A673 (cell line): ENCODE results near the gene CNIH2. TPM values are rescaled to one million over a fixed set of nuclear protein-coding genes. Genes with fewer than 3 reads are reported as not detected.
A peak's percentile ranks its signal among the peaks of the same experiment; 100 is the strongest.
"Not testable (repeated sequence)": the region's sequence is repeated elsewhere in the genome, so short reads cannot be mapped to it uniquely, and the experiment has no call there.

Experiments
- BruUV-seq: library from RNA; stranded (reverse); fragments of 400-500 nt; replicated peaks from 2 replicates; lab custom pipeline; 2021; lab: Mats Ljungman, UMichigan
- CTCF ChIA-PET: fragments of 300-600 bp; sonication (Branson Sonifier 250); formaldehyde crosslinking; loops from one replicate; lab custom pipeline; 2022; ENCODE audit warnings: antibody characterized with exemption; lab: Charles Lee
- POLR2A ChIA-PET: fragments of 300-600 bp; sonication (Branson Sonifier 250); formaldehyde crosslinking; loops from one replicate; lab custom pipeline; 2022; ENCODE audit warnings: antibody characterized with exemption; ENCODE audit not compliant: low non-redundant PET; lab: Charles Lee
- DNase-seq: peaks from one replicate; pipeline ENCODE4 v3.0.0-alpha.2; 2015; ENCODE audit warnings: low spot score
- H3K27ac ChIP-seq: fragments of 200-600 bp; sonication (generic); 2 replicates; pipeline ENCODE4 v1.5.1; 2016; ENCODE audit warnings: mixed run types, low read depth, mild to moderate bottlenecking, mixed read lengths, antibody characterized with exemption, low read length; ENCODE audit not compliant: poor library complexity, severe bottlenecking
- H3K27me3 ChIP-seq: fragments of 200-600 bp; sonication (generic); replicated peaks from 2 replicates; pipeline ENCODE4 v1.6.1; 2017; ENCODE audit warnings: mixed run types, low read depth, mild to moderate bottlenecking, mixed read lengths, antibody characterized with exemption, low read length; ENCODE audit not compliant: insufficient read depth, poor library complexity
- H3K36me3 ChIP-seq: fragments of 200-600 bp; sonication (generic); 2 replicates; pipeline ENCODE4 v1.6.1; 2016; ENCODE audit warnings: mixed run types, mild to moderate bottlenecking, mixed read lengths, antibody characterized with exemption, low read length; ENCODE audit not compliant: insufficient read depth, poor library complexity, severe bottlenecking
- H3K4me1 ChIP-seq: fragments of 200-600 bp; sonication (generic); 2 replicates; pipeline ENCODE4 v1.6.1; 2017; ENCODE audit warnings: mixed run types, mild to moderate bottlenecking, mixed read lengths, antibody characterized with exemption, low read length; ENCODE audit not compliant: insufficient read depth, poor library complexity, severe bottlenecking
- H3K4me3 ChIP-seq: fragments of 200-600 bp; sonication (generic); 2 replicates; pipeline ENCODE4 v1.5.1; 2016; ENCODE audit warnings: low read depth, mixed run types, mild to moderate bottlenecking, mixed read lengths, low read length; ENCODE audit not compliant: poor library complexity, severe bottlenecking
- H3K9me3 ChIP-seq: fragments of 200-600 bp; sonication (generic); 2 replicates; pipeline ENCODE4 v1.6.1; 2016; ENCODE audit warnings: mixed run types, low read depth, mild to moderate bottlenecking, mixed read lengths, antibody characterized with exemption, low read length; ENCODE audit not compliant: poor library complexity, severe bottlenecking
- EZH2 ChIP-seq: fragments of 200-600 bp; sonication (generic); IDR thresholded peaks from 2 replicates; pipeline ENCODE4 v1.6.1; 2017; ENCODE audit warnings: borderline replicate concordance, low read depth, mild to moderate bottlenecking, mixed read lengths, antibody characterized with exemption, low read length; ENCODE audit not compliant: poor library complexity, severe bottlenecking
- intact Hi-C: fragments of 100-400 bp; cut with micrococcal nuclease; formaldehyde crosslinking; loops from one replicate; pipeline ENCODE4 v1.10.0; 2022; ENCODE audit not compliant: unreplicated experiment
- total RNA-seq: library from RNA; stranded (reverse); gene quantifications from 2 replicates; pipeline ENCODE4 v1.2.3, GENCODE V29; 2021
- TF ChIP-seq, protein P1 (sequence below): fragments of 300-800, 200-600 bp; sonication (generic); conservative IDR thresholded peaks from 2 replicates; pipeline ENCODE4 v1.5.1; 2017; ENCODE audit warnings: low read depth, mild to moderate bottlenecking, antibody characterized with exemption, low read length, moderate library complexity, mixed read lengths

The CNIH2 gene
- total RNA-seq, 1 experiment from 2014 or later: 13.7 TPM

DNA sequence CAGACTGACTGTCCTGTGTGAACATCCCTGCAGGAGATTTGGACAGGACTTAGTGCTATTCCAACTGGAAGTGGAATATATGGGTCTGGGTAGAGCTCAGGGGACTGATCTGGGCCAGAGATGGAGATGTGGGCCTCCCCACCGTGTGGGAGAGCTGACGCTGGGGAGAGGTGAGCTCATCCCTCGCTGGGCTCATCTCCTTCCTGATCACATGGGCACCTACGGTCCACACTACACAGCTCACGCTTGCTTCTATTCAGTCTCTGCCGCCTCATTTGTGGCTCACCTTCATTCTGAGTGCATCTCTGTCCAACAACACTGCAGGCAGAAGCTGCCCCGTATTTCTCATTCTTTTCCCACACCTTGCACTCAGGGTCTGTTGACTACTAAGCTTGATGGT is 26.2 kb upstream of the CNIH2 start:
- peaks cover 3% of the 10 kb centered on the region for H3K4me1 ChIP-seq
- BruUV-seq: no TSS peak
- CTCF ChIA-PET: no interaction called here

DNA sequence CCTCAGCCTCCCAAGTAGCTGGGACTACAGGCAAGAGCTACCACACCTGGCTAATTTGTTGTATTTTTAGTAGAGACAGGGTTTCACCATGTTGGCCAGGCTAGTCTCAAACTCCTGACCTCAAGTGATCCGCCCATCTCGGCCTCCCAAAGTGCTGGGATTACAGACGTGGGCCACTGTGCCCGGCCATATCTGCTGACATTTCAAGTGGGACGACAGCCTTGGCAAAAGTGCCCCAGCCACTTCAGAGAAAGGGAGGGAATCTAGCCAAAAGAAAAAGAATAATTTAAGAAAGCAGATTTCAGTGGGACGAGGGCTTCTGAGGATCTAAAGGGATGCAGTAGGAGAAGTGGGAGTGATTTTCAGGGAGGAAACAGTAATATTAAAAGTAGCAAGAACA is 24.9 kb upstream of the CNIH2 start:
- DNase-seq, H3K9me3 ChIP-seq, BruUV-seq, H3K27ac ChIP-seq, H3K36me3 ChIP-seq, intact Hi-C loops, H3K27me3 ChIP-seq, H3K4me3 ChIP-seq, CTCF ChIA-PET, H3K4me1 ChIP-seq: not testable (repeated sequence)
- POLR2A ChIA-PET: interaction anchor here (0.6 kb wide), 1 partner anchor 40 kb away, joined by 17 read pairs; no protein-coding TSS in a partner anchor

More for the DNA sequence above, 26.2 kb upstream of the CNIH2 start:
- POLR2A ChIA-PET: no interaction called here
- no peaks in the 10 kb centered on the region for H3K9me3 ChIP-seq
- H3K4me3 ChIP-seq: no peak overlapping the region
- no peak for DNase-seq
- H3K36me3 ChIP-seq: peaks cover 3% of the 10 kb centered on the region
- no peak for TF ChIP-seq EZH2
- TF ChIP-seq, protein P1, sequence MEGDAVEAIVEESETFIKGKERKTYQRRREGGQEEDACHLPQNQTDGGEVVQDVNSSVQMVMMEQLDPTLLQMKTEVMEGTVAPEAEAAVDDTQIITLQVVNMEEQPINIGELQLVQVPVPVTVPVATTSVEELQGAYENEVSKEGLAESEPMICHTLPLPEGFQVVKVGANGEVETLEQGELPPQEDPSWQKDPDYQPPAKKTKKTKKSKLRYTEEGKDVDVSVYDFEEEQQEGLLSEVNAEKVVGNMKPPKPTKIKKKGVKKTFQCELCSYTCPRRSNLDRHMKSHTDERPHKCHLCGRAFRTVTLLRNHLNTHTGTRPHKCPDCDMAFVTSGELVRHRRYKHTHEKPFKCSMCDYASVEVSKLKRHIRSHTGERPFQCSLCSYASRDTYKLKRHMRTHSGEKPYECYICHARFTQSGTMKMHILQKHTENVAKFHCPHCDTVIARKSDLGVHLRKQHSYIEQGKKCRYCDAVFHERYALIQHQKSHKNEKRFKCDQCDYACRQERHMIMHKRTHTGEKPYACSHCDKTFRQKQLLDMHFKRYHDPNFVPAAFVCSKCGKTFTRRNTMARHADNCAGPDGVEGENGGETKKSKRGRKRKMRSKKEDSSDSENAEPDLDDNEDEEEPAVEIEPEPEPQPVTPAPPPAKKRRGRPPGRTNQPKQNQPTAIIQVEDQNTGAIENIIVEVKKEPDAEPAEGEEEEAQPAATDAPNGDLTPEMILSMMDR: no peak
- no peak overlapping the region for H3K27ac ChIP-seq
- intact Hi-C loops: no loop called here
- H3K27me3 ChIP-seq: no peaks in the 10 kb centered on the region

DNA sequence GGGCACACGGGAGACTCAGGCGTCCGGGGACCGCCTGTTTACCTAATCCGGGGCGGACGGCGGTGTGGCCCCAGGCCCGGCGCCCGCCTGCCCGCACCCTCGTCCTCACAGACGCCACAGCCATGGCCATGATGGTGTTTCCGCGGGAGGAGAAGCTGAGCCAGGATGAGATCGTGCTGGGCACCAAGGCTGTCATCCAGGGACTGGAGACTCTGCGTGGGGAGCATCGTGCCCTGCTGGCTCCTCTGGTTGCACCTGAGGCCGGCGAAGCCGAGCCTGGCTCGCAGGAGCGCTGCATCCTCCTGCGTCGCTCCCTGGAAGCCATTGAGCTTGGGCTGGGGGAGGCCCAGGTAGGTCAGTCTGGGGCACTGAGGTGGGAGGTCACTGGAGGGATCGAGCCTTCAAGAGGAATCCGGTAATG is 19.5 kb upstream of the CNIH2 start:
- DNase-seq: no peak
- H3K27ac ChIP-seq: peak overlapping the region; percentile 73
- peaks cover 44% of the 10 kb centered on the region for H3K36me3 ChIP-seq
- no peaks in the 10 kb centered on the region for H3K27me3 ChIP-seq
- CTCF ChIA-PET: interaction anchor here (0.8 kb wide), 1 partner anchor 8 kb away, joined by 4 read pairs; no protein-coding TSS in a partner anchor
- H3K9me3 ChIP-seq: no peaks in the 10 kb centered on the region
- no TSS peak for BruUV-seq
- intact Hi-C loops: loop anchor here (1.0 kb wide), 1 partner anchor 36 kb away; no protein-coding TSS in a partner anchor
- H3K4me1 ChIP-seq: peaks cover 12% of the 10 kb centered on the region
- peak overlapping the region; percentile 99 for H3K4me3 ChIP-seq
- POLR2A ChIA-PET: no interaction called here
- no peak for TF ChIP-seq EZH2
- TF ChIP-seq, protein P1: peak; percentile 44

DNA sequence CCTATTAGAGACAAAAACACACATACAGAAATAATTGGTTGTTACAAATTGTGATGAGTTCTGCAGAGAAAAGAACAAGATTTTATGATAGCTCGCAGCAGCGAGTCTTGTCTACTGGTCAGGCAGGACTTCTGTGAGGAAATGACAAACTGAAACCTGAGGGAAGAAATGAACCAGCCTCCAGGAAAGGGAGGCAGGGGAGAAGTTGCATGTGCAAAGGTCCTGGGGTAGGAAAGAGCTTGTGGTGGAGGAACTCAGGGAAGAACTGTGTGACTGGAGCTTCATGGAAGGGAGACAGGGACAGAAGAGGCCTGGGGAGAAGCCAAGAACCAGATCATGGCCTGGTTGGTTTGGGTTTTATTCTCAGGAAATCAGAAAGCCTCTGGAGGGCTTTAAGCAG is 18.8 kb upstream of the CNIH2 start:
- peak overlapping the region; percentile 99 for H3K4me3 ChIP-seq
- H3K36me3 ChIP-seq: peaks cover 44% of the 10 kb centered on the region

More for the DNA sequence above, 18.8 kb upstream of the CNIH2 start:
- BruUV-seq: TSS peak; percentile 40
- DNase-seq: no peak
- CTCF ChIA-PET: interaction anchor here (1.0 kb wide), 1 partner anchor 21 kb away, joined by 3 read pairs; no protein-coding TSS in a partner anchor
- TF ChIP-seq, protein P1: no peak
- no peak for TF ChIP-seq EZH2
- intact Hi-C loops: no loop called here
- Histone ChIP-seq H3K27me3 (no peaks in the 10 kb centered on the region), H3K4me1 (peaks cover 12% of the 10 kb centered on the region), H3K9me3 (no peaks in the 10 kb centered on the region), H3K27ac (no peak overlapping the region)
- POLR2A ChIA-PET: no interaction called here
